ENCODE measurements around the gene FAM131C.
"Not testable (repeated sequence)": the region's sequence is repeated elsewhere in the genome, so short reads cannot be mapped to it uniquely, and the experiment has no call there.

Gene FAM131C

GRCh38 chr1:16076865-16077238 lies 3.4 kb upstream of the FAM131C start:
- DNase-seq (ENCODE audit: low read depth), result no peak

- no peak for DNase-seq (ENCODE audit: low read depth)
Measured at GRCh38 chr1:16076031-16076864, 2.8 kb upstream of the FAM131C start.

- no peak for DNase-seq (ENCODE audit: low read depth)
Measured at GRCh38 chr1:16075337-16076030, 2.0 kb upstream of the FAM131C start.

- no peak for DNase-seq (ENCODE audit: low read depth)
Measured at GRCh38 chr1:16074217-16074616, 766 bp upstream of the FAM131C start.

- no peak for DNase-seq (ENCODE audit: low read depth)
Measured at GRCh38 chr1:16072616-16073484, 601 bp downstream of the FAM131C start.

GRCh38 chr1:16072095-16072494 lies 1.4 kb downstream of the FAM131C start:
- DNase-seq (ENCODE audit: low read depth), result no peak

- DNase-seq (ENCODE audit: low read depth), result no peak
Measured at GRCh38 chr1:16071614-16072013, 1.8 kb downstream of the FAM131C start.

- no peak for DNase-seq (ENCODE audit: low read depth)
Measured at GRCh38 chr1:16070640-16071355, 2.7 kb downstream of the FAM131C start.

- no peak for DNase-seq (ENCODE audit: low read depth)
Measured at GRCh38 chr1:16068356-16069270, 4.8 kb downstream of the FAM131C start.

- DNase-seq (ENCODE audit: low read depth), result no peak
Measured at GRCh38 chr1:16067933-16068332, 5.5 kb downstream of the FAM131C start.

GRCh38 chr1:16067127-16067768 lies 6.2 kb downstream of the FAM131C start:
- no peak for DNase-seq (ENCODE audit: low read depth)

GRCh38 chr1:16066245-16066644 lies 7.2 kb downstream of the FAM131C start:
- DNase-seq (ENCODE audit: low read depth), result no peak

GRCh38 chr1:16065269-16065576 lies 8.2 kb downstream of the FAM131C start:
- no peak for DNase-seq (ENCODE audit: low read depth)

GRCh38 chr1:16064536-16065268 lies 8.7 kb downstream of the FAM131C start:
- no peak for DNase-seq (ENCODE audit: low read depth)

GRCh38 chr1:16063921-16064320 lies 9.5 kb downstream of the FAM131C start:
- DNase-seq (ENCODE audit: low read depth), result no peak

- DNase-seq (ENCODE audit: low read depth), result no peak
Measured at GRCh38 chr1:16063226-16063829, 10.1 kb downstream of the FAM131C start.

GRCh38 chr1:16062687-16063075 lies 10.8 kb downstream of the FAM131C start:
- not testable (repeated sequence) for DNase-seq (ENCODE audit: low read depth)

- not testable (repeated sequence) for DNase-seq (ENCODE audit: low read depth)
Measured at GRCh38 chr1:16061989-16062686, 11.3 kb downstream of the FAM131C start.

GRCh38 chr1:16061266-16061665 lies 12.2 kb downstream of the FAM131C start:
- no peak for DNase-seq (ENCODE audit: low read depth)

Data from activated T-helper 9 cell treated with anti-CD3 and anti-CD28 coated beads, Interleukin-2, amount 50 U/mL, for 16 hours (primary cell).